HG02763 (cell line): ENCODE results near the gene GPHN.

ENCODE experiments used
- ATAC-seq: cut with Tn5 transposase; IDR thresholded peaks from one replicate; pipeline ENCODE4 v1.9.1; 2021; ENCODE audit warnings: mild to moderate bottlenecking, moderate library complexity; ENCODE audit not compliant: unreplicated experiment

Gene GPHN

DNA sequence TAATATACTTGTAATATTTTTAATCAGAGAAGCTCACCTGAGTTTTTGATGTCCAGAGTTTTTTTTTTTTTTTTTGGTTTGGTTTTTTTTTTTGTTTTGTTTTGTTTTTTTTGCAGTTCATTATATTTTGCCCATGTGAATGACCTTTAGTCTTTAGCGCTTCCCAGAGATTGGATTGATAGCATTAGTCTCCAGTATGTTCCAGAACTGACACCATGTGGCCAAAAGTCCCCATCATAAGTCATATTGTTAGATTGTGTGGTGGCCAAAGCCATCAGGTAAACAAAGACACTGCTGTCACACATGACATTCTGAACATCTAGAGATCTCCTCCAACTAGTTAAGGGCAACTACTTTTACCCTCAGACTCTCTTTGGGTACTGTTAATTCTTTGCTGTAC, 408.5 kb downstream of the GPHN start:
- no peak for ATAC-seq

DNA sequence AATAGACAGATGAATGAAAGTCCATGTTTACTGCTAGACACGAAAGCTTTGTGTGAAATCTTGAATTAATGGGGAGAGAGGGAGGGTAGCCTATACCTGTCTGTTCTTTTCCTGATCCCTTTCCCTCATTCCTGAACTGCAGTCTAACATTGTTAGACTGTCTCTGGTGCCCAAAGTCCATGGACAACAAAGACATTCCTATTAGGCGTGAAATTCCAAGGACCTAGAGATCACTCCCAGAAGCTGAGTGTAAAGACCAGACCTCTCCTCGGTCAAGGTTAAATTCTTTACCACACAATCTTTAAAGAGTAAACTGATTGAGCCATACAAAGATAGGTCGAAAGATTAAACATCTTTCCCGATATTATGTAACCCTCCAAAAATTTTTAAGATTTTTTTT, 410.6 kb downstream of the GPHN start:
- ATAC-seq: no peak

DNA sequence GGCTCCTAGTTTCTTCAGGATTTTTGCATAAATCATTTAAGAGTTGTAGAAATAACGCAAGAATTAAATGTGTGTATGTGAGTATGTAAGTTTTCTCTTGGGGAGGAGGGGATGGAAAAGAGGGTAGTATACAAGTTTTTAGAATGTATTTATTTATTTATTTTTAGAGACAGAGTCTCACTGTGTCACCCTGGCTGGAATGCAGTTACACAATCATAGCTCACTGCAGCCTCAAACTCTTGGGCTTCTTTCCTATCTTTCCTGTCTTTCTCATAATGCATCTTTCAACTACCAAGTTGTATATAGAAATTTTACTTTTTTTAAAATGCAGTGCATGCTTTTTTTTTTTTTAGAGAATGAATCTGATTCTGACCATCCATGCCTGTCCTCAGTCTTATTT, 412.2 kb downstream of the GPHN start:
- ATAC-seq: no peak

DNA sequence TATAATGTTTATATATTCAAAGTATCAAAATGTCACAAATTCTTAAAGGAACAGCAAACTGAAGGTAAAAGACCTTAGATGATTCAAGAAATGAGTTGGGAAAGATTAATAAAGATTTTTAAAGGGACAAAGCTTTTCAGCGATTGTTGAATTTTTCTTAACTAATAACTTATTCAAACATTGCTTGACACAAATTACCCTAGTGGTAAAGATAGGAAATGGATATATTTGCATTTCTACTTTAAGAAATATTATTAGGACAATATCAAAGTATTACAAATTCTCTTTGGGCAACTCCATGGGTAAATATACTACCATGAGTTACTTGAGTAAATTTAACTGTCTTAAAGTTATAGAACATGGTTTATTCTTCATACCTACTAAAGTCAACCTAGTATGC, 415.3 kb downstream of the GPHN start:
- no peak for ATAC-seq

DNA sequence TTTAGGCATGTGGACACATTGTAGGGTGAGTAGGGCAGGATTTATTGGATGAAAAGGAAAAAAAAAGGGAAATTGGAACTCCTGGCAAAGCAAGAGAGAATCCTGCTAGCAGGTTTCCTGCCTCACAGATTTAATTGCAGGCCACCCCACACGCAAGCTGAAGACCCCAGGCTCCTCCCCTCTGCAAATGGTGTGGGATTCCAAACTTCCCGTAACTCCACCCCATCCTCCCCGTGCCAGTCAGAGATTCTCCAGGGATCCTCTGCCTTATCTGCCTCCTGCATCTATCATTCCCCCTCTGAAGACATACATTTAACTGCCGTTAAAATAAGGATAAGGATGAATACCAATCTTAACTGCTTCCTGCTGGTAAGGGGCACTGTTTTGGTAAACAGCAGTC, 431.5 kb downstream of the GPHN start:
- no peak for ATAC-seq

DNA sequence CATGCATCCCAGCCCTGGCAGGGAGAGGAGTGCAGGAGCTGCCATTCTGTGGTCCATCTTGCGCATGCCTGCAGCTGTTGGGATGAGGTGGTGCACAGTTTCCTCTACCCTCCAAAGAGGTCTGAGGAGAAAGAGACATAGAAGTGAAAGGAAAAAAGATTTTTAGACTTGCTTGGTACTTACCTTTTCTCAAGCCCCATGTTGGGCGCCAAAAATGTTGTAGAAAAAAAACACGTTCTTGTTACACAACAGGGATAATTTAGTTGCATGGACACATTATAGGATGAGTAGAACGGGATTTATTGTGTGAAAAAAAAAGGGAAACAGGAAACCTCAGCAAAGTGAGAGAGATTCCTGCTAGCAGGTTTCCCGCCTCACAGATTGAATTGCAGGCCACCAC, 436.9 kb downstream of the GPHN start:
- ATAC-seq: no peak

DNA sequence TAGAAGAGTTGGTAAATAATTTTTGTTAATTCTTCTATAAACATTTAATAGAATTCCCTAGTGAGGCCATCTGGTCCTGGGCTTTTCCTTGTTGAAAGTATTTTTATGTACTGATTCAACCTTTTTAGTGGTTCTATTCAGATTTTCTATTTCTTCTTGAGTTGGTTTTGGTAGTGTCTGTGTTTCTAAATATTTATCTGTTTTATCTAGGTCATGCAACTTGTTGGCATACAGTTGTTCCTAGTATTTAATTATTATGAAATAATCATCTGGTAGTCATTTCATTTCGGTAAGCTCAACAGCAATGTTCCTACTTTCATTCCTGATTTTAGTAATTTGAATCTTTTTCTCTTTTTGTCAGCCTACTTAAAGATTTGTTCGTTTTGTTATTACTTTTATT, 447.2 kb downstream of the GPHN start:
- no peak for ATAC-seq

DNA sequence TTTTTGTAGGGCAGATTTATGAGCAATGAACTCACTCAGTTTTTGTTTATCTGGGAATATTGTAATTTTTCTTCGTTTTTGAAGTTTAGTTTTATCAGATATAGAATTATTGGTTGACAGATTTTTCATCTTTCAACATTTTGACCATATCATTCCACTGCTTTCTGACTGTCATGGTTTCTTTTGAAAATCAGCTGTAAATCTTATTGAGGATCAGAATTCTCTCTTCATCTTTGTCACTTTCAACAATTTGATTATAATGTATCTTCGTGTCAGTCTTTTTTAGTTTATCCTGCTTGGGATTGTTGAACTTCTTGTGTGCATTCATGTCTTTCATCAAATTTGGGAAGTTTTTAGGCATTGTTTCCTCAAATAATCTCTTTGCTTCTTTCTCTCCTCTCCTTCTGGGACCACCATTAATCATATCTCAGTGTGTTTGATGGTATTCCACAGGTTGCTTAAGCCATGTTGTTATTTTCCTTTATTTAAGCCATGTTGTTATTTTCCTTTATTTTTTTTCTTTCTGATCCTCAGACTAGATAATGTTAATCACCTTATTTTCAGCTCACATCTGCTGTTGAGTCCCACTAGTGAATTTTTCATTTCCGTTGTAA, 451.6 kb downstream of the GPHN start:
- ATAC-seq: no peak

DNA sequence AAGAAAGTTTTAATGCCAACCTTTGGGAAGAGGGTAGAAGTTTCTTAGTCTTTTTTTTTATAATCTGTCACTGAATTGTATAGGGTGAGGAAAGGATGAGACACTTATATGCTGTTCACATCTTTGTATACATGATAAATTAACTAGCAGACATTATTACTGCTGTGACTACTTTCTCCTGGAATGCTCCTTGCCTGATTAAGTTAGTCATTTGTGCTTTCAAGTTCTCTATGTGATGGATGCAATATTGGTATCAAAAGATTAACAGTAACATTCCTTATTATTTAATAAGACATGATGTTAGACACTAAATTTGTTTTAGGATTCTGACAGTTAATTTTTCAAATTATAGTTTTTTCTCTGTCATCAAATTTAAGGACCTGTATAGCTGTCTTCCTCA, 457.9 kb downstream of the GPHN start:
- ATAC-seq: no peak

DNA sequence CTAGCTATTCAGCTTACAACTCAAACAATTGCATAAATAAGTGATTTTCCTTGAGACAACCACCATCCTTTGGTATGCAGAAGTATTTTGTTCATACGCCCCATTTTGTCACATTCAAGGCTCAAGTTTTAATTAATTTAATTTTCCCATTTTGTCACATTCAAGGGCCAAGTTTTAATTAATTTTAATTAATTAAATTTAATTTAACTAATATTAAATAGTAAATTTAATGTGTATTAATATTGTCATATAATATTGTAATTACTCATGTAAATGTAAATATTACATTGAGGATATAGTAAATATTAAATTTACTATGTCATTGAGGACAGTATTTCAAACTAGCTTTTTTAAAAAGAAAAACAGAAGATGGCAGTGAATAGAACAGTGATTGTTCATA, 464.5 kb downstream of the GPHN start:
- ATAC-seq: no peak

DNA sequence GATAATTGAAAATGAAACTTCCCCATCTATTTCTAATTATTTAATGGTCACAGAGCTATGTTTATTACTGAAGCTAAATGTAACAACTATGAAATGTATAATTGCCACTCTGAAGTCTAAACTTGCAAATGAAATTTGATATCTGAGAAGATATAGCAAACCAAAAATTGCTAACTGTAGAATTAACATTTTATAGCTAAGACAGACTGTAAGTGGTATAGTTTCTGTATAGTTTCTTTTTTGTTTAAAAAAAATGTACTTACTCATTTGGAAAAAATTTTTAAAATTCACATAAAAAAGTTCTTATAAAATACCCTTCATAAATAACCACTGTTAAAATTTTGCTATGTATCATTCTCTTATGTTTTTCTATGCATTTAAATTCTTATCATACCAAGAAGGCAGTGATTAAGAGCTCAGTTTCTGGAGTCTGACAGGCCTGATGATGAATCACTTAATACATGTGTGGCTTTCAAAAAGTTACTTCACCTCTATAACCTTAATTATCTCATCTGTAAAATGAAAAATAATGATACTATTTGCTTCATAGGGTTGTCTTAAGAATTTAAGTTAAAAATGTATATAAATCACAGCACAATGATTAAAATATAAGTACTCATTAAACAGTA, 466.6 kb downstream of the GPHN start:
- ATAC-seq: no peak

DNA sequence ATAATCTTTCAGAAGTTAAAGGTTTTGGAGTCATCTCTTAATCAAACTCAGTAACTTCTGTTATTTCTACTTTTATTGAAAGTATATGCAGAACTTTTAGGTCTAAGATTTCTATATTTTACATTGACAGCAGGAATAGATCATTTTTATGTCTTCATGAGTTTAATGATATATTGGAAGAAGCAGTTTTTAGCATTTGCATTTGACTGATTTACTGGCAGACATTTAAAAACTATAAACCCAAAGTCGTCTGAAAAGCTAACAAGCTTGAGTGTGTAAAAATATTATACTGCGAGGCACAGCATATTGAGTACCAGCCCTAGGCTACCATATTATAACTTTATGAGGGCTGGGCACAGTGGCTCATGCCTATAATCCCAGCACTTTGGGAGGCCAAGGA, 467.3 kb downstream of the GPHN start:
- no peak for ATAC-seq

DNA sequence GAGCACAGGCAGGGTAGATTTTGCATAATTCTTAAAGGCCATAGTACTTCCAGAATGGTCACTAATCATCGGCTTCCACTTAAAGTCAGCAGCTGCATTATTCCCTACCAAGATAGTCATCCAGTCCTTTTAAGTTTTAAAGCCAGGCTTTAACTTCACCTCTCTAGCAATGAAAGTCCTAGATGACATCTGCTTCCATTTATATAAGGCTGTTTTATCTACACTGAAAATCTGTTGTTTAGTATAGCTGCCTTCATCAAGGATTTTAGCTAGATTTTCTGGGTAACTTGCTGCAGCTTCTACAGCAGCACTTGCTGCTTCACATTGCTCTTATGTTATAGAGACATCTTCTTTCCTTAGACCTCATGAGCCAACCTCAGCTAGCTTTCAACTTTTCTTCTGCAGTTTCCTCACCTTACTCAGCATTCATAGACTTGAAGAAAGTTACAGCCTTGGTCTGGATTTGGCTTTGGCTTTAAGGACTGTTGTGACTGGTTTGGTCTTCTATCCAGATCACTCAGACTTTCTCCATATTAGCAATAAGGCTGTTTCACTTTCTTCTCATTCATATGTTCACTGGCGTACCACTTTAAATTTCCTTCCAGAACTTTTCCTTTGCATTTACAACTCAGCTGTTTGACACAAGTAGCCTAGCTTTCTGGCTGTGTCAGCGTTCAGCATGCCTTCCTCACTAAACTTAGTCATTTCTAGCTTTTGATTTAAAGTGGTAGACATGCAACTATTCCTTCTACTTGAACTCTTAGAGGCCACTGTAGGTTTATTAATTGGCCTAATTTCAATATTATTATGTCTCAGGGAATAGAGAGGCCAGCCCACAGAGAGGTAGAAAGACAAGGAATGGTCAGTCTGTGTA, 471.4 kb downstream of the GPHN start:
- ATAC-seq: no peak

DNA sequence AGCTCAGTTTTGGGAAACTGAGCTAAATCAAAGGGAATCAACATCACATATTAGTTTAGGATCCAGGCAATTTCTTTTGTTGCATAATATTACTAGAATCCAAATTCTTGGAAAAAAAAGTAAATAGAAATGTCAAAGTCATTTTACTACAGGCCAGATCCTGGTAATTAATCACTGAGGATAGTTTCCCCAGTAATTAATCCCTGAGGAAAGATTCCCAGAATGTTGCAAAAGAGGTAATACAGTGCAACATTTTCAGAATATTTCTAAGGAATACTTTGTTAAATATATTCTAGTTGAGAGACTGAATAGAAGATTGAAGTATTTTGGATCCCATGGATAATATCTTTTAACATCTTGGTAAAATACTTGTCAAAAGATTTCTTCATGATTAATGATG, 474.3 kb downstream of the GPHN start:
- no peak for ATAC-seq

DNA sequence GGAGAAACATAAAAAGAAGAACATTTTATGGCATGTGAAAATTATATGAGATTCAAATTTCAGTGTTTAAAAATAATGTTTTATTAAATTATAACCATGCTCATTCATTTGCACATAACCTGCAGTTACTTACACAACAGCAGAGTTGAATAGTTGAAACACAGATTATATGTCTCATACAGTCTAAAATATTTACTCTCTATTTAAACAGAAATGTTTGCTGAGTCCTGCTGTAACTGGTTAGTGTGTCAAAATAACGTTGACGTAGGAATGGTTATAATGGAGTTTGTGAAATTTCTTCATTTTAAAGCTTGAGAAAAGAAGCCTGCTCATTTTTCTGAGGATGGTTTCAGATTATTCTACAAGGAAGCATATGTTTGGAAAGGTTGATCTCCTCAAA, 484.8 kb downstream of the GPHN start:
- ATAC-seq: no peak

DNA sequence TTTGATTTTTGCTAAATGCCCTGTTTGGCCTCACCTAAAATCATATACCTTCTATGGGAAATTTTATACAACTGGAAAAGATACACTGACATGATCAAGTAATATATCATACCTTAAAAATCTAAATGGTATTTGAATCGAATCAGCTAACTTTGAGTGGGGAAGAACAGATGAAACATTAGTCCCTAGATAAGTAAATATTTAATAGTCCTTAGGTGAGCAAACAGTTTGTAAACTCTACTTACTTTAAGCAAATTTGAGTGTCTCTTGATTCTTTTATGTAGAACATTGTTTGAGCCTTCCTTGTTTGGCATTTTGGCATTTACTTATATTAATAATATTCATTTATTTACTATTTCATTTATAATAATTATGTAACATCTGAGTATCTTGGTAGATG, 485.6 kb downstream of the GPHN start:
- no peak for ATAC-seq

DNA sequence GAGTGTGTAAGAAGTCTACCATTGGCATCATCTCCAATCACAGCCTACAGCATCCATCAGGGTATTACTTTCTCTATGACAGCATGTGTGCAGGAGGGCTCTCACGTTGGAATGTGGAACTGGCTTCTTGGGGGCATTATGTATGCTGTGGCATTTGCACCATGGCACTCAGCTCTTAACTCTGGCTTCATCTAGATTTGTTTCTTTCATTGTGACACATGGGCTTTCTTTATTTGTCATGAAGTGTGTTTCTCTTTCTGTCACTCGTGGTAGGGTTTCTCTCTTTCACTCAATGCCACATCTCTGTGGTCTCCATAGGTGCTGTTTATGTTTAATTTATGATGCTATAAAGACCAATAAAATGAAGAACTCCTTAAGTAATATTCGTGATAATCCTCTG, 490.1 kb downstream of the GPHN start:
- no peak for ATAC-seq

DNA sequence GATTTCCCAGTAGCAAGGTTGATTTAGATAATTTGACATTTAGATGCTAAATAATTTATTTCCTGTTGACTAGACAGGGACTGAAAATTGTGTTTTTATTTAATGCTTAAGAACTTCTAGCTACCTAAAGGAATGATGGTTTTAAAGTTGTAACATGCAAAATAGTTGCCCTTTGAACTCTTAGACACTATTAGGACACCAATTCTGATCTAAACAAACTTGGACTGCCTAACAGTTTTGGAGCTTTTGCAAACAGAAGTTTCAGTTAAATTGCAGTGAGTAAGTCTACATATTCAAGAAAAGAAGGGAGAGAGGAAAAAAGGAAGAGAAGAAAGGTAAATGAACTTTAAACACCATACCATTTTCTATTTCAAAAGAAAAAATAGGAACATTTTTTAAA, 492.0 kb downstream of the GPHN start:
- ATAC-seq: no peak

DNA sequence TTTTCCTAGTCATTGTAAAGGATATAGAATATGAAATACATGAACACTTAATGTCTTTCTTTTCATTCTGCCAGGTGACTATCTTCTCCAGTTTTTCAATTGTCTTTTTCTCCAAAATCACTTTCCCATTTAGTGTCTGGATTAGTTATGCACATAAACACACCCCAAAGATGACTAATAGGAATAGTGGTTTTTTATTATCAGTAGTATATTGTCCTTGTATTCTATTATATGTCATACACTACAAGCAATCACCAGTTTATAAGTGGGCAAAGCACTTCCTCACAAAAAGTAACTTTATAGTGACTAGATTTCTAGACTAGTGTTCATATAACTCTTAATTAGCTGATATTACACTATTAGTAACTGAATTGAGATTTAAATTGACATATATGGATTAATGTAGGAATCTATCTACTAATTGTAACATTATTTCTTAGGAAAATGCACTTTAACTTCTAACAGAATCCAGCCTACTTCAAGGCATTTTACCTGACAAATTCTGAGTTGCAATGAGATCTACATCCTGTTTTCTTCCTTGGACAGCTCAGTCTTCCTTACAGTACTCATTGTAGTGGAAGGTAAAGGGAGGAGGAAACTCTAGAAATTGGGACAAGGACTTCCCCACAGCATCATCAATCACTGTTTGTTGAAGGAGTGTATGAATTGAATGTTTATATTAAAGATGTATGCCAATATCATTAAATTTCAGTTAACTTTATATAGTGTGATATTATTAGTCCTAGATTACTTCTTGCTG, 495.2 kb downstream of the GPHN start:
- ATAC-seq: no peak

DNA sequence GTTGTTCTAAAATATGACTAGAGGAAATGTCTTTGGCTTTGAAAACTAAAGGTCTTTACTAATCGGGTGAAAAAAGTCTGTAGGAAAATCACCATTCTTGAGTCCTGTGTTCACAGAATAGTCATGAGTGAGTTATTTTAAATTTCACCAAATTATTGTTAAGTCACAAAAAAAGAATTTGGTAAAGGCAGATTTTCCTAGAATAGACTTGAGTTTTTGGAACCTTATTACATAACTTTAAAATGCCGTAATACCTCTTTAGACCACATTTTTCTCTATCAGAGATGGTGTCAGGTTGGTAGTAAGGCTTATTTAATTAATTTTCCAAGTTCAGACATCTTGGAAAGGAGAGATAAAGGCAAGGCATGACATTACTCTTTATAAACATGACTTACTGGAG, 496.6 kb downstream of the GPHN start:
- ATAC-seq: no peak

DNA sequence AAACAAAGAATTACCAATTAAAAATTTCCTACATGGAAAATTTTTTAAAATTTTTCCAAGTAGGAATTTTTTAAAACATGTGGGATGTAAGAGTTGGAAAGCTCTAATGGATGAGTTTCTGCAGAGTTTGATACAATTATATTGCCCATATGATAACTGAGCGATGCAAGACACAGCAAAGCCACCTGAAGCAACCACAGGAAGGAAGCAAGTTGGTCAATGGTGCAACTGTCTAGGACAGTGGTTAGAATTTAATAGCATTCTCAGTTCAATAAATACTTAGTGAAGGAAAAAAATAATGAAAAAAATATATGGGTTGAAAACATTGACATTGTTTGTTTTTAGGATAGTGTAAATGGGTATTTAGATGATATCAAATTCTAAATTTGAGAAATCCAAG, 502.7 kb downstream of the GPHN start:
- ATAC-seq: no peak

DNA sequence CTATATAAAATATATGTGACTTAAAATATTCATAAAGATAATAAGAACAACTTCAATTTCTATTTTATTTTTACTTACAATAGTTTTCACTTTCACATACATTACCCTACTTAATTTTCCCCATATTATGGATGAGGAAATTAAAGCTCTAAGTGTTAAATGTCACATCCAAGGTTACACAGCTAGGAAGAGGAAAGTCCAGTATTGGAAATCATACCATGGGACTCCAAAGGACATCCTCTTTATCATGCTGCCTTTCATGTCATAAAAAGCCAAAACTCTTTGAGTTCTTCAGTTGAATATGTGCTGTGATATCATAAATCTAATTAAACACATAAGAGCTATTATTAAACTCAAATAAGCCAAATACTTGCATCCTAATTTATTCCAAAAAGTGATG, 508.9 kb downstream of the GPHN start:
- no peak for ATAC-seq
